ENCODE measurements around the gene ANO3.

The ANO3 gene

GRCh38 chr11:26649884-26650283 is 318.0 kb downstream of the ANO3 start:
- peak; percentile 74 to 77 for DNase-seq

- DNase-seq: no peak
These were observed 320.0 kb downstream of the ANO3 start for GRCh38 chr11:26651916-26652315.

GRCh38 chr11:26655287-26655686 is 323.4 kb downstream of the ANO3 start:
- no peak for DNase-seq

- no peak for DNase-seq
These were observed 331.0 kb downstream of the ANO3 start for GRCh38 chr11:26662916-26663315.

GRCh38 chr11:26665036-26665435 is 333.1 kb downstream of the ANO3 start:
- DNase-seq: no peak

- no peak for DNase-seq
These were observed 334.0 kb downstream of the ANO3 start for GRCh38 chr11:26665946-26666345.

GRCh38 chr11:26675233-26675928 is 343.5 kb downstream of the ANO3 start:
- DNase-seq: no peak

GRCh38 chr11:26676641-26677040 is 344.7 kb downstream of the ANO3 start:
- no peak for DNase-seq

- no peak for DNase-seq
These were observed 345.6 kb downstream of the ANO3 start for GRCh38 chr11:26677566-26677965.

- DNase-seq: no peak
These were observed 355.4 kb downstream of the ANO3 start for GRCh38 chr11:26687351-26687750.

GRCh38 chr11:26688701-26689100 is 356.8 kb downstream of the ANO3 start:
- no peak for DNase-seq

GRCh38 chr11:26696330-26696729 is 364.4 kb downstream of the ANO3 start:
- no peak for DNase-seq

- DNase-seq: no peak
These were observed 366.3 kb downstream of the ANO3 start for GRCh38 chr11:26698224-26698623.

- DNase-seq: no peak
These were observed 368.8 kb downstream of the ANO3 start for GRCh38 chr11:26700574-26701235.

- no peak for DNase-seq
These were observed 370.5 kb downstream of the ANO3 start for GRCh38 chr11:26702406-26702805.

GRCh38 chr11:26703411-26704191 is 371.7 kb downstream of the ANO3 start:
- no peak for DNase-seq

- DNase-seq: no peak
These were observed 372.3 kb downstream of the ANO3 start for GRCh38 chr11:26704249-26704648.

GRCh38 chr11:26706181-26706580 is 374.3 kb downstream of the ANO3 start:
- no peak for DNase-seq

- DNase-seq: no peak
These were observed 377.0 kb downstream of the ANO3 start for GRCh38 chr11:26708736-26709456.

- DNase-seq: no peak
These were observed 378.6 kb downstream of the ANO3 start for GRCh38 chr11:26710489-26710888.

GRCh38 chr11:26712497-26712896 is 380.6 kb downstream of the ANO3 start:
- DNase-seq: no peak

Measured in Kasumi-1 (cell line).